A673 (cell line): ENCODE measurements around the gene ABR. TPM values are rescaled to one million over a fixed set of nuclear protein-coding genes. Genes with fewer than 3 reads are reported as not detected.

Experiments
- BruUV-seq: library from RNA; stranded (reverse); fragments of 400-500 nt; replicated peaks from 2 replicates; lab custom pipeline; 2021; lab: Mats Ljungman, UMichigan
- CTCF ChIA-PET: fragments of 300-600 bp; sonication (Branson Sonifier 250); formaldehyde crosslinking; loops from one replicate; lab custom pipeline; 2022; ENCODE audit warnings: antibody characterized with exemption; lab: Charles Lee
- POLR2A ChIA-PET: fragments of 300-600 bp; sonication (Branson Sonifier 250); formaldehyde crosslinking; loops from one replicate; lab custom pipeline; 2022; ENCODE audit warnings: antibody characterized with exemption; ENCODE audit not compliant: low non-redundant PET; lab: Charles Lee
- DNase-seq: peaks from one replicate; pipeline ENCODE4 v3.0.0-alpha.2; 2015; ENCODE audit warnings: low spot score
- H3K27ac ChIP-seq: fragments of 200-600 bp; sonication (generic); 2 replicates; pipeline ENCODE4 v1.5.1; 2016; ENCODE audit warnings: mixed run types, low read depth, mild to moderate bottlenecking, mixed read lengths, antibody characterized with exemption, low read length; ENCODE audit not compliant: poor library complexity, severe bottlenecking
- H3K27me3 ChIP-seq: fragments of 200-600 bp; sonication (generic); replicated peaks from 2 replicates; pipeline ENCODE4 v1.6.1; 2017; ENCODE audit warnings: mixed run types, low read depth, mild to moderate bottlenecking, mixed read lengths, antibody characterized with exemption, low read length; ENCODE audit not compliant: insufficient read depth, poor library complexity
- H3K36me3 ChIP-seq: fragments of 200-600 bp; sonication (generic); 2 replicates; pipeline ENCODE4 v1.6.1; 2016; ENCODE audit warnings: mixed run types, mild to moderate bottlenecking, mixed read lengths, antibody characterized with exemption, low read length; ENCODE audit not compliant: insufficient read depth, poor library complexity, severe bottlenecking
- H3K4me1 ChIP-seq: fragments of 200-600 bp; sonication (generic); 2 replicates; pipeline ENCODE4 v1.6.1; 2017; ENCODE audit warnings: mixed run types, mild to moderate bottlenecking, mixed read lengths, antibody characterized with exemption, low read length; ENCODE audit not compliant: insufficient read depth, poor library complexity, severe bottlenecking
- H3K4me3 ChIP-seq: fragments of 200-600 bp; sonication (generic); 2 replicates; pipeline ENCODE4 v1.5.1; 2016; ENCODE audit warnings: low read depth, mixed run types, mild to moderate bottlenecking, mixed read lengths, low read length; ENCODE audit not compliant: poor library complexity, severe bottlenecking
- H3K9me3 ChIP-seq: fragments of 200-600 bp; sonication (generic); 2 replicates; pipeline ENCODE4 v1.6.1; 2016; ENCODE audit warnings: mixed run types, low read depth, mild to moderate bottlenecking, mixed read lengths, antibody characterized with exemption, low read length; ENCODE audit not compliant: poor library complexity, severe bottlenecking
- EZH2 ChIP-seq: fragments of 200-600 bp; sonication (generic); IDR thresholded peaks from 2 replicates; pipeline ENCODE4 v1.6.1; 2017; ENCODE audit warnings: borderline replicate concordance, low read depth, mild to moderate bottlenecking, mixed read lengths, antibody characterized with exemption, low read length; ENCODE audit not compliant: poor library complexity, severe bottlenecking
- intact Hi-C: fragments of 100-400 bp; cut with micrococcal nuclease; formaldehyde crosslinking; loops from one replicate; pipeline ENCODE4 v1.10.0; 2022; ENCODE audit not compliant: unreplicated experiment
- total RNA-seq: library from RNA; stranded (reverse); gene quantifications from 2 replicates; pipeline ENCODE4 v1.2.3, GENCODE V29; 2021
- TF ChIP-seq, protein P1 (sequence below): fragments of 300-800, 200-600 bp; sonication (generic); conservative IDR thresholded peaks from 2 replicates; pipeline ENCODE4 v1.5.1; 2017; ENCODE audit warnings: low read depth, mild to moderate bottlenecking, antibody characterized with exemption, low read length, moderate library complexity, mixed read lengths

Gene ABR
- total RNA-seq, 1 experiment from 2014 or later = 47.6 TPM

DNA sequence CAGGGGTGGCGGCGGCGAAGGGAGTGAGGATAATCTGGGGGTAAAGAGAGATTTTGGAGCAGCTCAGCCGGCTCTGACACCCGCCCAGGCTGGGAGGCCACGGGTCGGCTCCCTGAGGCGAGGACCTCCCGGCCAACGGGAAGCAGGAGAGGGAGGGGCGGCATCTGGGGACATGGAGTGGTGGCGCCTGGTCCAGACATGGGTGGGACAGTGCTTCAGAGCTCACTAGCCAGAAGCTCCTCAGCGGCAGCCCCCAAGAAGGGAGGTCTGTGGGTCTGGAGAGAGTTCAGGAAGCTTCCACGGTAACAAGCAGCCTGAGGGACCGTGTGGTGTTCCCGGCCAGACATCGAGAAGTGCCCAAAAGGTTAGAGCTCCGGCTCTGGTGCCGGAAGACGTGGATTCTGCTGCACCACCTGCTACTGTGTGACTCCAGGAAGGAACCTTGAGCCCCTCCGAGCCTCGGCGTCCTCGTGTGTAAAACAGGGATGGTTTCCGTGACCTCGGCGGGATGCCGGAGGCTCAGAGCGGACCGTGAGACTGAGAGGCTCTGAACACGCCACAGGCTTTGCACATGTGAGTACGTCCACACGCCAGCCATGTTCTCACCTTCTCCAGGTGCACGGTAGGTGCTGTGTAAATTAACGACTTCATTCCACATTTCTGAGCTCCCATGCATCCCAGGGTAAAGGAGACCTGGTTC is 126.0 kb downstream of the ABR start:
- H3K27ac ChIP-seq = no peak overlapping the region
- DNase-seq = no peak
- POLR2A ChIA-PET = no interaction called here
- CTCF ChIA-PET = no interaction called here
- intact Hi-C loops = loop anchor here (10.0 kb wide), 1 partner anchor 49 kb away; no protein-coding TSS in a partner anchor
- H3K27me3 ChIP-seq = no peaks in the 10 kb centered on the region
- TF ChIP-seq, protein P1, sequence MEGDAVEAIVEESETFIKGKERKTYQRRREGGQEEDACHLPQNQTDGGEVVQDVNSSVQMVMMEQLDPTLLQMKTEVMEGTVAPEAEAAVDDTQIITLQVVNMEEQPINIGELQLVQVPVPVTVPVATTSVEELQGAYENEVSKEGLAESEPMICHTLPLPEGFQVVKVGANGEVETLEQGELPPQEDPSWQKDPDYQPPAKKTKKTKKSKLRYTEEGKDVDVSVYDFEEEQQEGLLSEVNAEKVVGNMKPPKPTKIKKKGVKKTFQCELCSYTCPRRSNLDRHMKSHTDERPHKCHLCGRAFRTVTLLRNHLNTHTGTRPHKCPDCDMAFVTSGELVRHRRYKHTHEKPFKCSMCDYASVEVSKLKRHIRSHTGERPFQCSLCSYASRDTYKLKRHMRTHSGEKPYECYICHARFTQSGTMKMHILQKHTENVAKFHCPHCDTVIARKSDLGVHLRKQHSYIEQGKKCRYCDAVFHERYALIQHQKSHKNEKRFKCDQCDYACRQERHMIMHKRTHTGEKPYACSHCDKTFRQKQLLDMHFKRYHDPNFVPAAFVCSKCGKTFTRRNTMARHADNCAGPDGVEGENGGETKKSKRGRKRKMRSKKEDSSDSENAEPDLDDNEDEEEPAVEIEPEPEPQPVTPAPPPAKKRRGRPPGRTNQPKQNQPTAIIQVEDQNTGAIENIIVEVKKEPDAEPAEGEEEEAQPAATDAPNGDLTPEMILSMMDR = no peak
- no peaks in the 10 kb centered on the region for H3K4me1 ChIP-seq
- H3K36me3 ChIP-seq = peaks cover 4% of the 10 kb centered on the region
- BruUV-seq = no TSS peak
- H3K4me3 ChIP-seq = no peak overlapping the region
- H3K9me3 ChIP-seq = no peaks in the 10 kb centered on the region

DNA sequence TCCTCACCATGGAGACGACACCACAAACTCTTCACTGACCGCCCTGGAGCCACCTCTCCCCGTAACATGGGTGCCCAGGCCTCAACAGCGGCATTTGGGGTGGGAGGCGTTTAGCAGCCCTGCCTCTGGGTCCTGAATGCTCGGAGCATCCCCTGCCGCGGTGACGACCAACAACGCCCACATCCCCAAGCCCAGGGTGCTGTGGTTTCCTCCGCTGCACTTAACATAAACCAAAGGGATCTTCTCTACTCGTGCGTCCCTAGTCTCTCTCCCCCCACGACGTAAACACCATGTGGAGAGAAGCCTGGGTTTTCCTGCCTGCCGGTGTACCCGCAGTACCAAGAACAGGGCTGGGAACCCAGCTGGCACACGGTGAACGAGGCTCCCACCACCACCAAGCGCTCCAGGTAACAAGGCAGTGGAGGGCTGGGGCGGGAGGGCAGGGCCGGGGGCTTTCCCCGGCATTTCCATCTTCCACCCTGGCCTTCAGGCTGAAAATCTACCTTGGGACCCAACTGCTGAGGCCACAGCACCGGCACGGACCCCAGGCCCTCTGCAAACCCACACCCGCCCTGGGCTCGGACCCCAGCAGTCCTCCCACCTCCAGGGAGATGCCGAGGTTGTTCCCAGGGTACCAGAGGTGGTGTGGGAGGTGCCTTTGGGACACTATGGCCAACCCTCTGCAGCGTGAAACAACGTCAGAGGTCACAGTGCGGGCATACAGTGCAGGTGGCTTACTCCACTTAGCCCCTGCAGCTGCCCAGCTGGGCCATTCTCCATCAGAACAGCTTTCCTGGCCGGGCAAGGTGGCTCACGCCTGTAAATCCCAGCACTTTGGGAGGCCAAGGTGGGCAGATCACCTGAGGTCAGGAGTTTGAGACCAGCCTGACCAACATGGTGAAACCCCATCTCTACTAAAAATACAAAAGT is 128.5 kb downstream of the ABR start:
- BruUV-seq = no TSS peak
- TF ChIP-seq, protein P1 = no peak
- Histone ChIP-seq H3K27ac (no peak overlapping the region), H3K4me3 (no peak overlapping the region), H3K27me3 (no peaks in the 10 kb centered on the region), H3K4me1 (no peaks in the 10 kb centered on the region), H3K9me3 (no peaks in the 10 kb centered on the region), H3K36me3 (no peaks in the 10 kb centered on the region)
- POLR2A ChIA-PET = no interaction called here
- CTCF ChIA-PET = no interaction called here
- DNase-seq = no peak
- intact Hi-C loops = loop anchor here (10.0 kb wide), 1 partner anchor 46 kb away; no protein-coding TSS in a partner anchor

DNA sequence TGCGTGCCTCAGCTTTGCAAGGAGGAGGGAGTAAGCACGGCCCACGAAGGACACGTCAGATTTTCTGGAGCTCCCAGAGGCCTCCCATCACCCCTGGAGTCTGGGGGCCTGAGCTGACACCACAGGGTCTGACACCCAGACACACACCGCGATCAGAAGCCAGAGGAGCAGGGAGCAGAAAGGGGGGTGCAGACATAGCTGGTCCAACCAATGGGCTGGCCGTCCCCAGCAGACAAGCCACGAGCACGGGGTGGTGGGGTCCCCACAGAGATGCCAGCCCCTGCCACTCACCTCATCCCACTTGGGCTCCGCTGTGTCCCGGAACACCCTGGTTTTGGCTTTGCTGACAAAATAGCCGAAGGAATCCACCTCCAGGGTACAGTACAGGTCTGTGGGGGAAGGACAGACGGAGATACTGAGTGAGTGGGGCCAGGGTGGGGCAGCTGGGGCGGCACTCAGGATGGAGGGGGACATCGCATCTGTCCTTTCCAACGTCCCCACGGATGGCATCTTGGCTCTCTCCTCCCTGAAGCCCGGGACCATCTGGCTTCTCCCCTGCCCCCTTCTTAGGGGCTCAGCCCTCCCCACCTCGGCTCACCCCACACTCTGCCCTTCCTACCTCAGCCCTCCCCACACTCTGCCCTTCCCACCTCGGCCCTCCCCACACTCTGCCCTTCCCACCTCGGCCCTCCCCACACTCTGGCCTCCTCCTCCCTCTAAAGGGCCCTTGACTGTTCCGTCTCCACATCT is 129.4 kb downstream of the ABR start:
- BruUV-seq = no TSS peak
- TF ChIP-seq, protein P1 = no peak
- TF ChIP-seq EZH2 = no peak
- H3K36me3 ChIP-seq = no peaks in the 10 kb centered on the region
- POLR2A ChIA-PET = no interaction called here
- H3K9me3 ChIP-seq = no peaks in the 10 kb centered on the region
- H3K27me3 ChIP-seq = no peaks in the 10 kb centered on the region
- no peaks in the 10 kb centered on the region for H3K4me1 ChIP-seq
- CTCF ChIA-PET = interaction anchor here (0.9 kb wide), 1 partner anchor 8 kb away, joined by 3 read pairs; no protein-coding TSS in a partner anchor
- no peak overlapping the region for H3K4me3 ChIP-seq
- DNase-seq = no peak
- intact Hi-C loops = loop anchor here (10.0 kb wide), 1 partner anchor 46 kb away; no protein-coding TSS in a partner anchor
- H3K27ac ChIP-seq = no peak overlapping the region
